ENCODE measurements around the gene IQSEC3.
A peak's percentile ranks its signal among the peaks of the same experiment; 100 is the strongest.

IQSEC3 gene

DNA sequence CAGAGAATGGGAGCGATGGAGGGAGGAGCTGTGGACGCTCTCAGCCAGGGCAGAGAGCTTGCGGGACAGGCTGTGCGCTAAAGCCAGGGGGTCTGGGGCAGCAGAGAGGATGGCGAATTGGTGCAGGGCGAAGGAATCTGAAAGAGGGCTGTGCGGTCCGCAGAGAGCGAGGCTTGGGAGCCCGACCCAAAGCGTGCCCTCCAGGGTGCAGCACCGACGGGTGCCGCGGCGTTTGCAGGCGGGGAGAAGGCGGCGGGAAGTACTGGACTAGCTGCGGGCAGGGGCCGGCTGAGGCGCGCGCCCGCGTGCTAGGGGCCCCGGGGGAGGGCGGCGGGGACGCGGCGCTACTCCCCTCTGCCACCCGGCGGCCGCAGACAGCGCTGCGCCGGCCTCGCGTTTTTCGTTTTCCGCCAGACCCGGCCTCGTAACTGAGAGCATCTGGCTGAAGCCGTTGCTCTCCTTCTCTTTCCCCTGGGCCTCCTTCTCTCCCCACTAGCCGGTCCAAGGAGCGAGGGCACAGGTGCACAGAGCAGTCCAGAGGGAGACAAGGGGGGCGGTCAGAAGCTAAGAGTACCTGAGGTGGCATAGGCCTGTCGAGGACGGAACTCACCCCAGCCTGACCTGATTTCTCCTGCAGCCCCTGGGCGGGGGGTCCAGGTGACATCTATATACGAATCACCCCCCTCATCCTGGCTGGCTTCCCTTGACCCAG, 122.5 kb downstream of the IQSEC3 start:
- no peak overlapping the region for H3K27ac ChIP-seq
- TF ChIP-seq, protein P1, sequence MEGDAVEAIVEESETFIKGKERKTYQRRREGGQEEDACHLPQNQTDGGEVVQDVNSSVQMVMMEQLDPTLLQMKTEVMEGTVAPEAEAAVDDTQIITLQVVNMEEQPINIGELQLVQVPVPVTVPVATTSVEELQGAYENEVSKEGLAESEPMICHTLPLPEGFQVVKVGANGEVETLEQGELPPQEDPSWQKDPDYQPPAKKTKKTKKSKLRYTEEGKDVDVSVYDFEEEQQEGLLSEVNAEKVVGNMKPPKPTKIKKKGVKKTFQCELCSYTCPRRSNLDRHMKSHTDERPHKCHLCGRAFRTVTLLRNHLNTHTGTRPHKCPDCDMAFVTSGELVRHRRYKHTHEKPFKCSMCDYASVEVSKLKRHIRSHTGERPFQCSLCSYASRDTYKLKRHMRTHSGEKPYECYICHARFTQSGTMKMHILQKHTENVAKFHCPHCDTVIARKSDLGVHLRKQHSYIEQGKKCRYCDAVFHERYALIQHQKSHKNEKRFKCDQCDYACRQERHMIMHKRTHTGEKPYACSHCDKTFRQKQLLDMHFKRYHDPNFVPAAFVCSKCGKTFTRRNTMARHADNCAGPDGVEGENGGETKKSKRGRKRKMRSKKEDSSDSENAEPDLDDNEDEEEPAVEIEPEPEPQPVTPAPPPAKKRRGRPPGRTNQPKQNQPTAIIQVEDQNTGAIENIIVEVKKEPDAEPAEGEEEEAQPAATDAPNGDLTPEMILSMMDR (conservative IDR thresholded peaks at IDR 0.05): peak; percentile 91
- no peak for TF ChIP-seq ZFX (IDR thresholded peaks at IDR 0.05)

- TF ChIP-seq ZFX (IDR thresholded peaks at IDR 0.05): no peak
- TF ChIP-seq, protein P1 (conservative IDR thresholded peaks at IDR 0.05): no peak
- no peak overlapping the region for H3K27ac ChIP-seq
Observed at GRCh38 chr12:189622-189962, 123.0 kb downstream of the IQSEC3 start.

- TF ChIP-seq, protein P1 (conservative IDR thresholded peaks at IDR 0.05): no peak
- no peak for TF ChIP-seq ZFX (IDR thresholded peaks at IDR 0.05)
- no peak overlapping the region for H3K27ac ChIP-seq
Observed at GRCh38 chr12:190881-191280, 124.3 kb downstream of the IQSEC3 start.

- H3K27ac ChIP-seq: no peak overlapping the region
- TF ChIP-seq, protein P1 (conservative IDR thresholded peaks at IDR 0.05): no peak
- TF ChIP-seq ZFX (IDR thresholded peaks at IDR 0.05): no peak
Observed at GRCh38 chr12:191541-191940, 125.0 kb downstream of the IQSEC3 start.

DNA sequence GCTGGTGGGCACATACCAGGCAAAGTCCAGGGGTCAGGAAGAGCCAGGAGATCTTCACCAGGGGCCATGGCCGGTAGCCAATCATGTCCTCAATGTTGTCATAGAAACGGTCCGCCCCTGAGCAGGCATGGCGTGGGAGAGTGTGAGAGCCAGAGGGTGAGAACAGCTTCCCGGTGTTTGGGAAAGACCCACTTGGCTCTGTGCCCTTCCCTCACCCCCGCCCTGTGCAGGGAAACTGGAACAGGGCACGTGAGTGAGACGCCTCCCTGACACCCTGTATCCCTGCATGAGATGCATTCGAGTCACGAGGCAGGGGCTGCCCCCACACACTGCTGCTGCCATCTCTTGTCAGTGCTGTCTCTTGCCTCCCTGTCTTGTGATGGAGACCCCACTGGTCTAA, 126.7 kb downstream of the IQSEC3 start:
- H3K27ac ChIP-seq: no peak overlapping the region
- TF ChIP-seq, protein P1 (conservative IDR thresholded peaks at IDR 0.05): no peak
- TF ChIP-seq ZFX (IDR thresholded peaks at IDR 0.05): no peak

- TF ChIP-seq, protein P1 (conservative IDR thresholded peaks at IDR 0.05): no peak
- no peak for TF ChIP-seq ZFX (IDR thresholded peaks at IDR 0.05)
- no peak overlapping the region for H3K27ac ChIP-seq
Observed at GRCh38 chr12:194276-194675, 127.7 kb downstream of the IQSEC3 start.

GRCh38 chr12:195156-195555, 128.6 kb downstream of the IQSEC3 start:
- H3K27ac ChIP-seq: no peak overlapping the region
- no peak for TF ChIP-seq ZFX (IDR thresholded peaks at IDR 0.05)
- TF ChIP-seq, protein P1 (conservative IDR thresholded peaks at IDR 0.05): no peak
